A673 (cell line): Measurements from ENCODE around the gene SDHAF1. TPM values are rescaled to one million over a fixed set of nuclear protein-coding genes. Genes with fewer than 3 reads are reported as not detected.
A peak's percentile ranks its signal among the peaks of the same experiment; 100 is the strongest.

ENCODE experiments used
- BruUV-seq: library from RNA; stranded (reverse); fragments of 400-500 nt; replicated peaks from 2 replicates; lab custom pipeline; 2021; lab: Mats Ljungman, UMichigan
- CTCF ChIA-PET: fragments of 300-600 bp; sonication (Branson Sonifier 250); formaldehyde crosslinking; loops from one replicate; lab custom pipeline; 2022; ENCODE audit warnings: antibody characterized with exemption; lab: Charles Lee
- POLR2A ChIA-PET: fragments of 300-600 bp; sonication (Branson Sonifier 250); formaldehyde crosslinking; loops from one replicate; lab custom pipeline; 2022; ENCODE audit warnings: antibody characterized with exemption; ENCODE audit not compliant: low non-redundant PET; lab: Charles Lee
- DNase-seq: peaks from one replicate; pipeline ENCODE4 v3.0.0-alpha.2; 2015; ENCODE audit warnings: low spot score
- H3K27ac ChIP-seq: fragments of 200-600 bp; sonication (generic); 2 replicates; pipeline ENCODE4 v1.5.1; 2016; ENCODE audit warnings: mixed run types, low read depth, mild to moderate bottlenecking, mixed read lengths, antibody characterized with exemption, low read length; ENCODE audit not compliant: poor library complexity, severe bottlenecking
- H3K27me3 ChIP-seq: fragments of 200-600 bp; sonication (generic); replicated peaks from 2 replicates; pipeline ENCODE4 v1.6.1; 2017; ENCODE audit warnings: mixed run types, low read depth, mild to moderate bottlenecking, mixed read lengths, antibody characterized with exemption, low read length; ENCODE audit not compliant: insufficient read depth, poor library complexity
- H3K36me3 ChIP-seq: fragments of 200-600 bp; sonication (generic); 2 replicates; pipeline ENCODE4 v1.6.1; 2016; ENCODE audit warnings: mixed run types, mild to moderate bottlenecking, mixed read lengths, antibody characterized with exemption, low read length; ENCODE audit not compliant: insufficient read depth, poor library complexity, severe bottlenecking
- H3K4me1 ChIP-seq: fragments of 200-600 bp; sonication (generic); 2 replicates; pipeline ENCODE4 v1.6.1; 2017; ENCODE audit warnings: mixed run types, mild to moderate bottlenecking, mixed read lengths, antibody characterized with exemption, low read length; ENCODE audit not compliant: insufficient read depth, poor library complexity, severe bottlenecking
- H3K4me3 ChIP-seq: fragments of 200-600 bp; sonication (generic); 2 replicates; pipeline ENCODE4 v1.5.1; 2016; ENCODE audit warnings: low read depth, mixed run types, mild to moderate bottlenecking, mixed read lengths, low read length; ENCODE audit not compliant: poor library complexity, severe bottlenecking
- H3K9me3 ChIP-seq: fragments of 200-600 bp; sonication (generic); 2 replicates; pipeline ENCODE4 v1.6.1; 2016; ENCODE audit warnings: mixed run types, low read depth, mild to moderate bottlenecking, mixed read lengths, antibody characterized with exemption, low read length; ENCODE audit not compliant: poor library complexity, severe bottlenecking
- CTCF ChIP-seq: fragments of 300-800, 200-600 bp; sonication (generic); conservative IDR thresholded peaks from 2 replicates; pipeline ENCODE4 v1.5.1; 2017; ENCODE audit warnings: low read depth, mild to moderate bottlenecking, antibody characterized with exemption, low read length, moderate library complexity, mixed read lengths
- EZH2 ChIP-seq: fragments of 200-600 bp; sonication (generic); IDR thresholded peaks from 2 replicates; pipeline ENCODE4 v1.6.1; 2017; ENCODE audit warnings: borderline replicate concordance, low read depth, mild to moderate bottlenecking, mixed read lengths, antibody characterized with exemption, low read length; ENCODE audit not compliant: poor library complexity, severe bottlenecking
- intact Hi-C: fragments of 100-400 bp; cut with micrococcal nuclease; formaldehyde crosslinking; loops from one replicate; pipeline ENCODE4 v1.10.0; 2022; ENCODE audit not compliant: unreplicated experiment
- total RNA-seq: library from RNA; stranded (reverse); gene quantifications from 2 replicates; pipeline ENCODE4 v1.2.3, GENCODE V29; 2021

The SDHAF1 gene
- total RNA-seq, 1 experiment from 2014 or later: 8.9 TPM

- Histone ChIP-seq H3K27me3 (no peaks in the 10 kb centered on the region), H3K4me1 (no peaks in the 10 kb centered on the region), H3K9me3 (no peaks in the 10 kb centered on the region), H3K4me3 (peak overlapping the region; percentile 15), H3K36me3 (no peaks in the 10 kb centered on the region), H3K27ac (no peak overlapping the region)
- peak; percentile 60 for DNase-seq
- CTCF ChIA-PET: interaction anchor here (1.2 kb wide), 1 partner anchor 28 kb away, joined by 3 read pairs; no protein-coding TSS in a partner anchor
- intact Hi-C loops: no loop called here
- BruUV-seq: no TSS peak
- no peak for TF ChIP-seq EZH2
- TF ChIP-seq CTCF: peak; percentile 54
- POLR2A ChIA-PET: interaction anchor here (0.7 kb wide), 1 partner anchor 52 kb away, joined by 3 read pairs; no protein-coding TSS in a partner anchor
Measured at GRCh38 chr19:35959040-35959967, 35.7 kb upstream of the SDHAF1 start.

GRCh38 chr19:35959968-35960320 lies 35.0 kb upstream of the SDHAF1 start:
- intact Hi-C loops: no loop called here
- Histone ChIP-seq H3K4me3 (no peak overlapping the region), H3K36me3 (no peaks in the 10 kb centered on the region), H3K4me1 (no peaks in the 10 kb centered on the region), H3K9me3 (no peaks in the 10 kb centered on the region), H3K27ac (no peak overlapping the region), H3K27me3 (no peaks in the 10 kb centered on the region)
- DNase-seq: no peak
- CTCF ChIA-PET: no interaction called here
- TF ChIP-seq EZH2: no peak
- no peak for TF ChIP-seq CTCF
- no TSS peak for BruUV-seq
- POLR2A ChIA-PET: no interaction called here

- H3K9me3 ChIP-seq: no peaks in the 10 kb centered on the region
- H3K4me1 ChIP-seq: no peaks in the 10 kb centered on the region
- POLR2A ChIA-PET: no interaction called here
- no peak for TF ChIP-seq CTCF
- no peak for TF ChIP-seq EZH2
- no TSS peak for BruUV-seq
- H3K36me3 ChIP-seq: no peaks in the 10 kb centered on the region
- no peak overlapping the region for H3K4me3 ChIP-seq
- intact Hi-C loops: no loop called here
- DNase-seq: no peak
- no peaks in the 10 kb centered on the region for H3K27me3 ChIP-seq
- CTCF ChIA-PET: interaction anchor here (0.7 kb wide), 1 partner anchor 607 kb away, joined by 3 read pairs; no protein-coding TSS in a partner anchor
- no peak overlapping the region for H3K27ac ChIP-seq
Measured at GRCh38 chr19:35960432-35960972, 34.5 kb upstream of the SDHAF1 start.
